Stimulated activated CD8-positive, alpha-beta memory T cell treated with anti-CD3 and anti-CD28 coated beads, Interleukin-4, amount 100 ng/mL, for 48 hours (primary cell): ENCODE results near the gene XRCC2.

Experiments used
- DNase-seq: peaks from one replicate; pipeline ENCODE4 v3.0.0-alpha.2; 2020

Gene XRCC2

GRCh38 chr7:152608208-152608607 is 67.7 kb downstream of the XRCC2 start:
- no peak for DNase-seq

GRCh38 chr7:152607007-152607406 is 68.9 kb downstream of the XRCC2 start:
- no peak for DNase-seq

GRCh38 chr7:152602962-152603361 is 73.0 kb downstream of the XRCC2 start:
- DNase-seq = no peak

GRCh38 chr7:152601305-152601798 is 74.6 kb downstream of the XRCC2 start:
- no peak for DNase-seq

GRCh38 chr7:152600266-152600665 is 75.7 kb downstream of the XRCC2 start:
- no peak for DNase-seq

- no peak for DNase-seq
Observed at GRCh38 chr7:152597507-152597906, 78.4 kb downstream of the XRCC2 start.

GRCh38 chr7:152596824-152597223 is 79.1 kb downstream of the XRCC2 start:
- DNase-seq = no peak
